ENCODE measurements around the gene PIPOX. TPM values are rescaled to one million over a fixed set of nuclear protein-coding genes. Genes with fewer than 3 reads are reported as not detected.

PIPOX gene
- total and polyA plus RNA-seq, 2 donors (not counting 3 experiments of a cell fraction or from before 2014, with no cell fraction given), result 0.62 to 2.5 TPM

DNA sequence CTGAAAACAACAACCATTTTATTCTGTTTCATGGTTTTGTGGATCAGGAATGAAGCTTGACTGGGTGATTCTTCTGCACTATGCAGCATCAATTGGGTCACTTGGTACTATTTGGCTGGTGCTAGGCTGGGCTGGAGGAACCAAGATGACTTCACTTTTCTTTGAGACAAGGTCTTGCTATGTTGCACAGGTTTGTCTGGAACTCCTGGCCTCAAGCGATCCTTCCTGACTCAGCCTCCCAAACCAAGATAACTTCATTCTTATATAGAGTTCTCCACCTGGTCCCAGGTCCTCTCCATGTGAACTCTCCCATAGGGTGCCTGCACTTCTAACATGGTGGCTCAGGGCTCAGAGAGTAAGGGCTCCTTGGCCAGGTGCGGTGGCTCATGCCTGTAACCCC, 1.9 kb upstream of the PIPOX start:
- H3K79me2 ChIP-seq (ENCODE audit: control insufficient read depth, insufficient read depth, low read length), result no peaks in the 10 kb centered on the region
- no peak overlapping the region for H2AFZ ChIP-seq (ENCODE audit: low read depth, low read length)
- dilution Hi-C loops (cut with MboI; ENCODE audit: extremely low pct_ligation_motif_present, low sequenced_read_pairs), result no loop called here
- H3K9me1 ChIP-seq (replicated peaks; ENCODE audit: control insufficient read depth, extremely low read depth, insufficient read depth, low read length), result no peaks in the 10 kb centered on the region
- BruUV-seq (replicated peaks), result no TSS peak
- no peaks in the 10 kb centered on the region for H4K20me1 ChIP-seq (replicated peaks; ENCODE audit: control insufficient read depth, extremely low read depth, insufficient read depth, low read length)
- no peaks in the 10 kb centered on the region for H3K36me3 ChIP-seq (ENCODE audit: control insufficient read depth in 2 of 2, extremely low read depth in 1 of 2, insufficient read depth in 2 of 2, low read length in 2 of 2)
- H3K27me3 ChIP-seq (ENCODE audit: control insufficient read depth in 2 of 2, insufficient read depth in 2 of 2, low read length in 2 of 2), result peaks cover 22 to 27% of the 10 kb centered on the region in 2 experiments
- DNase-seq (ENCODE audit: low read depth, low spot score) (no peak), FAIRE-seq (no peak)
- peaks cover 7% of the 10 kb centered on the region for H3K4me1 ChIP-seq (ENCODE audit: control insufficient read depth, extremely low read depth, insufficient read depth, low read length)
- intact Hi-C loops (cut with micrococcal nuclease), result no loop called here
- POLR2A ChIA-PET, result no interaction called here
- H3K9ac ChIP-seq (replicated peaks; ENCODE audit: extremely low read depth, insufficient read depth, low read length), result no peak overlapping the region
- CTCF ChIA-PET, result interaction anchor here (0.7 to 1.1 kb wide), 2 partner anchors 24 to 75 kb away, joined by 3 to 4 read pairs; no protein-coding TSS in a partner anchor
- no peak overlapping the region for H3K4me2 ChIP-seq (ENCODE audit: insufficient read depth, low read length)
- TF ChIP-seq POLR2A (IDR thresholded peaks at IDR 0.05; ENCODE audit: low read depth, low read length) (no peak), EZH2 (IDR thresholded peaks at IDR 0.05; ENCODE audit: borderline replicate concordance, low read depth, low read length, severe bottlenecking) (no peak), FOS (IDR thresholded peaks at IDR 0.05; ENCODE audit: borderline replicate concordance, insufficient read depth, low read length) (no peak), JUN (IDR thresholded peaks at IDR 0.05; ENCODE audit: borderline replicate concordance, insufficient read depth, insufficient read length, low read depth) (no peak), CTCF (IDR thresholded peaks at IDR 0.05; ENCODE audit: extremely low read depth in 1 of 2, insufficient read depth in 1 of 2, low read depth in 1 of 2, low read length in 2 of 2) (no peak), GATA2 (IDR thresholded peaks at IDR 0.05; ENCODE audit: insufficient read depth, insufficient read length, low read depth, low read length) (no peak), MYC (IDR thresholded peaks at IDR 0.05; ENCODE audit: low read depth, low read length) (no peak), MAX (IDR thresholded peaks at IDR 0.05; ENCODE audit: insufficient read depth, insufficient read length) (no peak), POLR2AphosphoS5 (IDR thresholded peaks at IDR 0.05; ENCODE audit: insufficient read depth, low read depth, low read length) (no peak)
- H3K4me3 ChIP-seq (replicated peaks in 1 of 3; ENCODE audit: insufficient read depth in 1 of 3, low read depth in 1 of 3, low read length in 3 of 3), result no peak overlapping the region
- no peak overlapping the region for H3K27ac ChIP-seq (ENCODE audit: insufficient read depth, low read depth, low read length)
- no peaks in the 10 kb centered on the region for H3K9me3 ChIP-seq (replicated peaks; ENCODE audit: control insufficient read depth, insufficient read depth, low read length)
